H1 (cell line): ENCODE measurements around the gene PTPRG. TPM values are rescaled to one million over a fixed set of nuclear protein-coding genes. Genes with fewer than 3 reads are reported as not detected.
A peak's percentile ranks its signal among the peaks of the same experiment; 100 is the strongest.

Source experiments
- CTCF ChIA-PET: fragments of 300-600 bp; sonication (Branson Sonifier 250); formaldehyde crosslinking; loops from one replicate; lab custom pipeline; 2021; ENCODE audit not compliant: partially characterized antibody; lab: Charles Lee
- POLR2A ChIA-PET: fragments of 300-600 bp; sonication (Branson Sonifier 250); formaldehyde crosslinking; loops from one replicate; lab custom pipeline; 2021; ENCODE audit warnings: inconsistent platforms; ENCODE audit not compliant: partially characterized antibody; lab: Charles Lee
- DNase-seq, 2 experiments: peaks; one replicate each; pipeline versions ENCODE4 v3.0.0 to v3.0.0-alpha.2; 2010 to 2022; ENCODE audit warnings: low spot score in 2 of 2, low read depth in 1 of 2, mixed read lengths in 1 of 2
- FAIRE-seq: peaks from 2 replicates; lab custom pipeline; 2011; peaks lifted over from hg19 to GRCh38; lab: Jason Lieb, UNC
- H2AFZ ChIP-seq: 2 replicates; pipeline ENCODE4 v1.8.1; 2012; ENCODE audit warnings: low read length, inconsistent platforms
- H2AK5ac ChIP-seq: 2 replicates; pipeline ENCODE4 v1.6.1; 2013; ENCODE audit warnings: low read depth, low read length
- H2BK120ac ChIP-seq: replicated peaks from 2 replicates; pipeline ENCODE3; 2013; ENCODE audit warnings: low read depth, low read length, inconsistent platforms
- H2BK12ac ChIP-seq: 2 replicates; pipeline ENCODE4 v1.6.1; 2013; ENCODE audit warnings: low read depth, low read length
- H2BK15ac ChIP-seq: 2 replicates; pipeline ENCODE4 v1.6.1; 2013; ENCODE audit warnings: low read length
- H2BK20ac ChIP-seq: 2 replicates; pipeline ENCODE4 v1.6.1; 2013; ENCODE audit warnings: low read length
- H2BK5ac ChIP-seq: 2 replicates; pipeline ENCODE4 v1.6.1; 2013; ENCODE audit warnings: low read depth, low read length
- H3K14ac ChIP-seq: 2 replicates; pipeline ENCODE4 v1.6.1; 2013; ENCODE audit warnings: inconsistent platforms; ENCODE audit not compliant: insufficient read length
- H3K18ac ChIP-seq: 2 replicates; pipeline ENCODE4 v1.6.1; 2013; ENCODE audit warnings: low read length; ENCODE audit errors: extremely low read depth
- H3K23ac ChIP-seq: 2 replicates; pipeline ENCODE4 v1.6.1; 2013; ENCODE audit warnings: inconsistent platforms; ENCODE audit not compliant: insufficient read length
- H3K23me2 ChIP-seq: 2 replicates; pipeline ENCODE4 v1.6.1; 2013; ENCODE audit warnings: low read depth, low read length
- H3K27ac ChIP-seq: 2 replicates; pipeline ENCODE4 v1.6.1; 2011; ENCODE audit warnings: low read depth, low read length, inconsistent platforms
- H3K27me3 ChIP-seq, 4 experiments: replicated peaks in 1 of 4; 1 replicate in 1 of 4; 2 replicates in 3 of 4; pipeline versions ENCODE4 v1.6.1 to v1.8.1; 2011 to 2013; ENCODE audit warnings: low read length in 3 of 4, mild to moderate bottlenecking in 3 of 4, inconsistent platforms in 2 of 4, mixed read lengths in 2 of 4, moderate library complexity in 1 of 4; ENCODE audit not compliant: control insufficient read depth in 3 of 4, insufficient read depth in 3 of 4; ENCODE audit errors: extremely low read depth in 1 of 4
- H3K36me3 ChIP-seq, 4 experiments: 2 replicates each; pipeline versions ENCODE4 v1.6.1 to v1.8.1; 2011 to 2013; ENCODE audit warnings: mild to moderate bottlenecking in 4 of 4, low read length in 3 of 4, moderate library complexity in 2 of 4, control low read depth in 1 of 4, inconsistent platforms in 1 of 4; ENCODE audit not compliant: insufficient read depth in 4 of 4, control insufficient read depth in 2 of 4
- H3K4ac ChIP-seq: replicated peaks from 2 replicates; pipeline ENCODE3; 2013; ENCODE audit warnings: low read length, low read depth, mixed read lengths, inconsistent platforms; ENCODE audit not compliant: insufficient read length
- H3K4me1 ChIP-seq, 4 experiments: replicated peaks in 1 of 4; 1 replicate in 1 of 4; 2 replicates in 3 of 4; pipeline versions ENCODE4 v1.6.1 to v1.8.1; 2011 to 2013; ENCODE audit warnings: low read length in 3 of 4, inconsistent platforms in 2 of 4, mixed read lengths in 1 of 4; ENCODE audit not compliant: insufficient read depth in 4 of 4, control insufficient read depth in 3 of 4
- H3K4me2 ChIP-seq, 2 experiments: 2 replicates each; pipeline versions ENCODE4 v1.6.1 to v1.8.1; 2011 to 2013; ENCODE audit warnings: low read depth in 2 of 2, low read length in 2 of 2, control low read depth in 1 of 2, inconsistent platforms in 1 of 2, mild to moderate bottlenecking in 1 of 2; ENCODE audit not compliant: insufficient read depth in 1 of 2
- H3K4me3 ChIP-seq, 4 experiments: fragments of 200-600, 300-600 bp in 1 of 4; sonication (generic), shearing (Covaris generic), sonication (Bioruptor Twin) in 1 of 4; 2 replicates each; pipeline versions ENCODE4 v1.5.1 to v1.8.1; 2011 to 2016; ENCODE audit warnings: low read length in 4 of 4, low read depth in 3 of 4, control low read depth in 2 of 4, inconsistent platforms in 2 of 4, mild to moderate bottlenecking in 2 of 4, mixed read lengths in 1 of 4, moderate library complexity in 1 of 4; ENCODE audit not compliant: insufficient read depth in 2 of 4; ENCODE audit errors: extremely low read depth in 1 of 4
- H3K56ac ChIP-seq: replicated peaks from 2 replicates; pipeline ENCODE3; 2013; ENCODE audit warnings: low read depth, mild to moderate bottlenecking, mixed read lengths, low read length, inconsistent platforms; ENCODE audit not compliant: insufficient read length
- H3K79me1 ChIP-seq: 2 replicates; pipeline ENCODE4 v1.6.1; 2013; ENCODE audit warnings: low read depth, low read length, control low read depth
- H3K79me2 ChIP-seq, 2 experiments: 2 replicates each; pipeline versions ENCODE4 v1.6.1 to v1.8.1; 2012 to 2013; ENCODE audit warnings: low read length in 2 of 2, mild to moderate bottlenecking in 2 of 2, inconsistent platforms in 1 of 2; ENCODE audit not compliant: insufficient read depth in 2 of 2, control insufficient read depth in 1 of 2
- H3K9ac ChIP-seq, 4 experiments: replicated peaks in 1 of 4; 1 replicate in 1 of 4; 2 replicates in 3 of 4; pipeline versions ENCODE4 v1.6.1 to v1.8.1; 2011 to 2013; ENCODE audit warnings: low read depth in 3 of 4, low read length in 3 of 4, control low read depth in 2 of 4, mild to moderate bottlenecking in 2 of 4, moderate library complexity in 2 of 4, inconsistent platforms in 1 of 4; ENCODE audit errors: extremely low read depth in 1 of 4
- H3K9me3 ChIP-seq, 2 experiments: 2 replicates each; pipeline versions ENCODE4 v1.6.1 to v1.8.1; 2012 to 2013; ENCODE audit warnings: mild to moderate bottlenecking in 2 of 2, moderate library complexity in 2 of 2, control low read depth in 1 of 2, inconsistent platforms in 1 of 2, low read depth in 1 of 2, low read length in 1 of 2, mixed read lengths in 1 of 2; ENCODE audit not compliant: insufficient read depth in 2 of 2
- H4K20me1 ChIP-seq, 2 experiments: replicated peaks in 1 of 2; 2 replicates each; pipeline versions ENCODE3 to v1.8.1; 2011 to 2013; ENCODE audit warnings: inconsistent platforms in 2 of 2, low read length in 2 of 2, mild to moderate bottlenecking in 1 of 2; ENCODE audit not compliant: insufficient read depth in 2 of 2, control insufficient read depth in 1 of 2
- H4K5ac ChIP-seq: 2 replicates; pipeline ENCODE4 v1.6.1; 2013; ENCODE audit warnings: low read length, low read depth, mixed read lengths, inconsistent platforms; ENCODE audit not compliant: insufficient read length
- H4K8ac ChIP-seq: 2 replicates; pipeline ENCODE4 v1.8.0; 2013; ENCODE audit warnings: mild to moderate bottlenecking, moderate library complexity, low read length, inconsistent platforms; ENCODE audit not compliant: insufficient read depth; ENCODE audit errors: extremely low read depth
- H4K91ac ChIP-seq: replicated peaks from 2 replicates; pipeline ENCODE3; 2013; ENCODE audit warnings: low read length, mixed read lengths, inconsistent platforms; ENCODE audit not compliant: insufficient read length
- ASH2L ChIP-seq: fragments of 200-600, 300-600 bp; sonication (generic); IDR thresholded peaks from one replicate; pipeline ENCODE4 v1.7.1; 2017; ENCODE audit warnings: low read length
- CBX8 ChIP-seq: fragments of 300-800, 300-1000 bp; sonication (generic); IDR thresholded peaks from 2 replicates; pipeline ENCODE4 v1.7.1; 2016; ENCODE audit warnings: low read depth, low read length, borderline replicate concordance
- CEBPB ChIP-seq: IDR thresholded peaks from 2 replicates; pipeline ENCODE4 v1.6.1; 2012; ENCODE audit warnings: low read depth, low read length
- CREB1 ChIP-seq: IDR thresholded peaks from 2 replicates; pipeline ENCODE4 v1.6.1; 2012; ENCODE audit warnings: inconsistent platforms
- GTF2F1 ChIP-seq: IDR thresholded peaks from 2 replicates; pipeline ENCODE4 v1.6.1; 2012; ENCODE audit warnings: low read depth, low read length, improper control_type of control experiment, borderline replicate concordance
- SUZ12 ChIP-seq: fragments of 200-600 bp; sonication (generic); IDR thresholded peaks from 2 replicates; pipeline ENCODE4 v1.6.1; 2012; ENCODE audit warnings: mild to moderate bottlenecking, inconsistent platforms, low read length, moderate library complexity, mixed read lengths
- WGBS, 2 experiments: shearing (Covaris generic) in 1 of 2; methylation state at CpG; one replicate each; pipeline versions ENCODE4 v1.1.6 to v1.1.7; 2013 to 2015; ENCODE audit warnings: low lambda C conversion rate in 2 of 2, mixed read lengths in 2 of 2, inconsistent platforms in 1 of 2, low coverage in 1 of 2, missing lambda C conversion rate in 1 of 2; ENCODE audit not compliant: insufficient replicate concordance in 2 of 2, insufficient coverage in 1 of 2, insufficient read length in 1 of 2; ENCODE audit errors: extremely low coverage in 1 of 2, missing lambda C conversion rate in 1 of 2; 5-methylcytosine and 5-hydroxymethylcytosine counted together
- polyA plus RNA-seq, 7 experiments: library from polyadenylated mRNA; depleted of rRNA in 3 of 7; stranded (reverse) in 5 of 7; unstranded in 2 of 7; fragments of >200 nt in 5 of 7; fragments of 200-250 nt in 2 of 7; gene quantifications; 1 replicate in 5 of 7; 2 replicates in 1 of 7; 4 replicates in 1 of 7; pipeline versions ENCODE4 v1.2.1 to v1.2.3, GENCODE V29; 2011 to 2013; ENCODE audit warnings: missing spikeins in 2 of 7, mixed read lengths in 2 of 7
- total RNA-seq: library from RNA; stranded (reverse); fragmentation: NEBNext Ultra II Directional; extraction: Animal tissue kit (Norgen Biotek cat#: 25700); gene quantifications from 2 replicates; pipeline ENCODE4 v1.2.1, GENCODE V29; 2021

Gene PTPRG
- total and polyA plus RNA-seq, 2 of the 8 experiments (the other 6 are each of a cell fraction or from before 2014, with no cell fraction given), result 23.3 to 96.2 TPM

DNA sequence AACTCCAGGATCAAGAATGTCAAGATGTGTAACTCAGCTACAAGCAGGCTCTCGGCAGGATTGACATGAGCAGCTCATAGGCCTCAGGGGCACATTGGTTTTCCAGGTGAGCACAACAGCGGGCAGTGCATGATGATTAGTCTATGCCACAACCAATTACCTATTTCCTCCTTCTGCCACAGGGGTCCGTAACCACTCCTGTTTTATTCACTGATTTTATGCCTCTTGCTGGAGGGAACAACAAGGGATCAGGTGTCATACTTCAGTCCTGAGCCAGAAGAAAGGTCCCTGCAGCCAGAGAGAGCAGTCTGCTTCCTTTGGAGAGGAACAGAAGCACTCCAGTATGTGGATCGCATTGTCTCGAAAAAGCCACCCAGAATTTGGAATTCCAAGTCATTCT lies 35.1 kb upstream of the PTPRG start:
- no peak for DNase-seq
- H3K36me3 ChIP-seq, result no peaks in the 10 kb centered on the region
- no peak overlapping the region for H2AFZ ChIP-seq
- H3K23ac ChIP-seq, result no peak overlapping the region
- no peak for FAIRE-seq
- H3K27ac ChIP-seq, result no peak overlapping the region
- 85% methylated on average over 5 of the region's 5 CpGs; no CpG with 5 or more reads in 1 of the 2 experiments for WGBS, 2 experiments
- no peak overlapping the region for H4K91ac ChIP-seq
- no peak overlapping the region for H3K14ac ChIP-seq
- no peak overlapping the region for H3K4me3 ChIP-seq
- no peak overlapping the region for H2BK120ac ChIP-seq
- POLR2A ChIA-PET, result no interaction called here
- H3K79me2 ChIP-seq, result no peaks in the 10 kb centered on the region
- no peak overlapping the region for H2BK15ac ChIP-seq
- H2BK20ac ChIP-seq, result no peak overlapping the region
- H4K5ac ChIP-seq, result no peak overlapping the region
- TF ChIP-seq ASH2L (no peak), GTF2F1 (no peak), CBX8 (no peak), CREB1 (no peak), CEBPB (no peak), SUZ12 (no peak)
- H3K56ac ChIP-seq, result no peak overlapping the region
- H3K4me1 ChIP-seq, result peaks cover 0 to 9% (median 4%) of the 10 kb centered on the region in 4 experiments; a peak in 3 of 7 replicates
- CTCF ChIA-PET, result interaction anchor here (0.9 to 1.7 kb wide), 3 partner anchors 9 to 40 kb away, joined by 3 to 6 read pairs (median 4); no protein-coding TSS in a partner anchor
- H3K27me3 ChIP-seq, result no peaks in the 10 kb centered on the region
- H3K4me2 ChIP-seq, result no peak overlapping the region
- peak overlapping the region in 1 of 4 experiments; percentile 24; a peak in 1 of 7 replicates for H3K9ac ChIP-seq
- H3K9me3 ChIP-seq, result no peaks in the 10 kb centered on the region
- no peak overlapping the region for H2BK5ac ChIP-seq
- H4K20me1 ChIP-seq, result no peaks in the 10 kb centered on the region
- H3K79me1 ChIP-seq, result no peaks in the 10 kb centered on the region
- H3K23me2 ChIP-seq, result no peaks in the 10 kb centered on the region
- H3K4ac ChIP-seq, result no peak overlapping the region
- H2BK12ac ChIP-seq, result no peak overlapping the region
- no peak overlapping the region for H4K8ac ChIP-seq
- H2AK5ac ChIP-seq, result no peak overlapping the region
- no peak overlapping the region for H3K18ac ChIP-seq
